Lower lobe of right lung (tissue), 2 donors: ENCODE data around the gene AMDHD1. TPM values are rescaled to one million over a fixed set of nuclear protein-coding genes. Genes with fewer than 3 reads are reported as not detected.

Experiments used
- ATAC-seq, 2 donors: fragments of 200-7000 bp; cut with Tn5 transposase; one replicate each; pipeline ENCODE4 v1.9.1; 2020 to 2022; ENCODE audit warnings: mild to moderate bottlenecking in 2 of 2, moderate library complexity in 2 of 2
- DNase-seq: peaks from one replicate; pipeline ENCODE4 v3.0.0-alpha.2; 2020
- H3K27ac ChIP-seq: fragments of 200-600 bp; one replicate; pipeline ENCODE4 v1.8.0; 2022
- H3K27me3 ChIP-seq: fragments of 200-600 bp; one replicate; pipeline ENCODE4 v1.8.0; 2022; ENCODE audit warnings: low read depth
- H3K36me3 ChIP-seq: fragments of 200-600 bp; one replicate; pipeline ENCODE4 v1.8.0; 2022; ENCODE audit warnings: mild to moderate bottlenecking
- H3K4me1 ChIP-seq: fragments of 200-600 bp; one replicate; pipeline ENCODE4 v1.8.0; 2022
- H3K4me3 ChIP-seq: fragments of 200-600 bp; one replicate; pipeline ENCODE4 v1.8.0; 2022; ENCODE audit warnings: mild to moderate bottlenecking
- H3K9me3 ChIP-seq: fragments of 200-600 bp; one replicate; pipeline ENCODE4 v1.8.0; 2022
- intact Hi-C: fragments of 100-400 bp; cut with DNase I; formaldehyde crosslinking; loops from one replicate; pipeline ENCODE4 v1.11.0; 2022
- total RNA-seq: library from RNA; stranded (reverse); fragmentation: NEBNext Ultra II Directional; extraction: Animal tissue kit (Norgen Biotek cat#: 25700); gene quantifications from one replicate; pipeline ENCODE4 v1.2.1, GENCODE V29; 2021
- TF ChIP-seq, protein P1 (sequence below): fragments of 200-600 bp; IDR thresholded peaks from one replicate; pipeline ENCODE4 v1.8.0; 2022; ENCODE audit warnings: antibody characterized with exemption, mild to moderate bottlenecking
- donor health status: DM: no; HTN: yes; CAD: no; lungs with severe emphysema.

Gene AMDHD1
- total RNA-seq, 1 donor from 2014 or later, result 1.8 TPM

- intact Hi-C loops, result no loop called here
- TF ChIP-seq, protein P1, sequence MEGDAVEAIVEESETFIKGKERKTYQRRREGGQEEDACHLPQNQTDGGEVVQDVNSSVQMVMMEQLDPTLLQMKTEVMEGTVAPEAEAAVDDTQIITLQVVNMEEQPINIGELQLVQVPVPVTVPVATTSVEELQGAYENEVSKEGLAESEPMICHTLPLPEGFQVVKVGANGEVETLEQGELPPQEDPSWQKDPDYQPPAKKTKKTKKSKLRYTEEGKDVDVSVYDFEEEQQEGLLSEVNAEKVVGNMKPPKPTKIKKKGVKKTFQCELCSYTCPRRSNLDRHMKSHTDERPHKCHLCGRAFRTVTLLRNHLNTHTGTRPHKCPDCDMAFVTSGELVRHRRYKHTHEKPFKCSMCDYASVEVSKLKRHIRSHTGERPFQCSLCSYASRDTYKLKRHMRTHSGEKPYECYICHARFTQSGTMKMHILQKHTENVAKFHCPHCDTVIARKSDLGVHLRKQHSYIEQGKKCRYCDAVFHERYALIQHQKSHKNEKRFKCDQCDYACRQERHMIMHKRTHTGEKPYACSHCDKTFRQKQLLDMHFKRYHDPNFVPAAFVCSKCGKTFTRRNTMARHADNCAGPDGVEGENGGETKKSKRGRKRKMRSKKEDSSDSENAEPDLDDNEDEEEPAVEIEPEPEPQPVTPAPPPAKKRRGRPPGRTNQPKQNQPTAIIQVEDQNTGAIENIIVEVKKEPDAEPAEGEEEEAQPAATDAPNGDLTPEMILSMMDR, result no peak
- Histone ChIP-seq H3K36me3 (no peaks in the 10 kb centered on the region), H3K27me3 (no peaks in the 10 kb centered on the region), H3K27ac (no peak overlapping the region), H3K4me1 (no peaks in the 10 kb centered on the region), H3K9me3 (no peaks in the 10 kb centered on the region), H3K4me3 (no peak overlapping the region)
- no peak for DNase-seq
- ATAC-seq, result no peak
Measured at GRCh38 chr12:95989504-95990123, 46.5 kb downstream of the AMDHD1 start.

- intact Hi-C loops, result no loop called here
- H3K4me1 ChIP-seq, result no peaks in the 10 kb centered on the region
- no peaks in the 10 kb centered on the region for H3K36me3 ChIP-seq
- no peak overlapping the region for H3K27ac ChIP-seq
- TF ChIP-seq, protein P1, result no peak
- ATAC-seq, result no peak
- no peaks in the 10 kb centered on the region for H3K9me3 ChIP-seq
- H3K27me3 ChIP-seq, result no peaks in the 10 kb centered on the region
- no peak overlapping the region for H3K4me3 ChIP-seq
- no peak for DNase-seq
Measured at GRCh38 chr12:95990136-95990535, 47.0 kb downstream of the AMDHD1 start.

GRCh38 chr12:95993907-95994306 is 50.8 kb downstream of the AMDHD1 start:
- Histone ChIP-seq H3K27ac (no peak overlapping the region), H3K4me3 (no peak overlapping the region), H3K36me3 (no peaks in the 10 kb centered on the region), H3K4me1 (peaks cover 25% of the 10 kb centered on the region), H3K27me3 (no peaks in the 10 kb centered on the region), H3K9me3 (no peaks in the 10 kb centered on the region)
- intact Hi-C loops, result no loop called here
- DNase-seq (no peak), ATAC-seq (no peak)
- TF ChIP-seq, protein P1, result no peak

GRCh38 chr12:95994476-95994875 is 51.3 kb downstream of the AMDHD1 start:
- DNase-seq (no peak), ATAC-seq (no peak)
- H3K4me1 ChIP-seq, result peaks cover 27% of the 10 kb centered on the region
- no peak overlapping the region for H3K4me3 ChIP-seq
- no peaks in the 10 kb centered on the region for H3K27me3 ChIP-seq
- H3K36me3 ChIP-seq, result peaks cover 4% of the 10 kb centered on the region
- no peak overlapping the region for H3K27ac ChIP-seq
- no peaks in the 10 kb centered on the region for H3K9me3 ChIP-seq
- intact Hi-C loops, result no loop called here
- TF ChIP-seq, protein P1, result no peak

DNA sequence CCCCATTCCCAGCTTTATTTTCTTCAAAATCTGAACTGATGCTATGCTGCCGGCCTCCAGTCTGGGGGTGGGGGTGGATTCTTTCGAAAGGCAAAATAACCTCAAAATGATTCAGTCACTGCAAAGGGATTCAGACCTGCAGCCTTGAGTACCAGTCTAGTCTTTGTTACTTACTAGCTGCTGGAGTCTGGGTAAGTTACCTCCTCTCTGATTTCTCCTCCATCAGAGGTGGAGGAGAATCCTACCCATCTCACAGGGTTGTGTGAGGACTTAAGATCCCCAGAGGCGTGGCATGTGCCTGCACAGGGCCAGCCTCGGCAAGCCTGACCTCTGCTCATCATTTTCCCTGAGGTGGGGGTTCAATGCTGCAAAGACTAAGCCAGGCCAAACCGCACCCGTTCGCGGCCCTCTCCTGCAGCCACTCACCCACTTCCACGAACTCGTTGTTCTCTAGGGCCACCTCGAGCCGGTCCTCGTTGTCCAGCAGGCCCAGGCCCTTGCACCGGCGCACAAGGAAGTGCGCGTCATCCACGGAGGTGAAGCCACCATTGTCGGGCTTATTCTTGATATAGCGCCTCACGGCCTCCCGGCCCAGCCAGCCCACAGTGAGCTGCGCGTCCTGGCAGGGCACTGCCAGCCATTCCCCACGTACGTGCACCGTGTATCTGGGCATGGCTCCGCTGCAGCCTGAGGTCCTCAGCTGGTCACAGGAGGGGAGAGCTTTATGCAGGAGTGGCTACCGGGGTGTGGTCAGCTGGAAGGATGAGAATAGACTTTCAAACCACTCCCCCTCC is 52.3 kb downstream of the AMDHD1 start:
- peak overlapping the region; percentile 14 for H3K4me3 ChIP-seq
- intact Hi-C loops, result no loop called here
- peak in 1 of 2 donors; percentile 37 for ATAC-seq
- peaks cover 12% of the 10 kb centered on the region for H3K36me3 ChIP-seq
- no peaks in the 10 kb centered on the region for H3K9me3 ChIP-seq
- H3K4me1 ChIP-seq, result peaks cover 27% of the 10 kb centered on the region
- TF ChIP-seq, protein P1, result no peak
- H3K27ac ChIP-seq, result peak overlapping the region; percentile 63
- DNase-seq, result peak; percentile 52
- no peaks in the 10 kb centered on the region for H3K27me3 ChIP-seq
